Mesendoderm (in vitro differentiated cells): Measurements from ENCODE around the gene RBBP5.

Experiments
- DNase-seq: peaks from one replicate; pipeline ENCODE4 v3.0.0; 2013
- H2AK5ac ChIP-seq: 2 replicates; pipeline ENCODE4 v1.6.1; 2013; ENCODE audit warnings: low read length, inconsistent platforms
- H2BK120ac ChIP-seq: 2 replicates; pipeline ENCODE4 v1.6.1; 2013; ENCODE audit warnings: low read depth, mild to moderate bottlenecking, low read length, moderate library complexity, mixed read lengths
- H2BK15ac ChIP-seq: replicated peaks from 2 replicates; pipeline ENCODE4 v1.6.1; 2013; ENCODE audit warnings: low read depth, mild to moderate bottlenecking, moderate library complexity
- H2BK5ac ChIP-seq: 2 replicates; pipeline ENCODE4 v1.6.1; 2013; ENCODE audit warnings: low read length, inconsistent platforms
- H3K18ac ChIP-seq: 2 replicates; pipeline ENCODE4 v1.6.1; 2013; ENCODE audit warnings: mild to moderate bottlenecking, low read length, mixed read lengths
- H3K23ac ChIP-seq: one replicate; pipeline ENCODE4 v1.6.1; 2013; ENCODE audit warnings: low read length
- H3K27ac ChIP-seq: 2 replicates; pipeline ENCODE4 v1.5.1; 2013; ENCODE audit warnings: low read depth, mild to moderate bottlenecking, inconsistent platforms, low read length, moderate library complexity
- H3K27me3 ChIP-seq: 2 replicates; pipeline ENCODE4 v1.6.1; 2013; ENCODE audit warnings: low read length, control low read depth, mild to moderate bottlenecking, inconsistent platforms; ENCODE audit not compliant: insufficient read depth, poor library complexity
- H3K36me3 ChIP-seq: 2 replicates; pipeline ENCODE4 v1.6.1; 2013; ENCODE audit warnings: low read length, inconsistent platforms; ENCODE audit not compliant: control insufficient read depth, insufficient read depth
- H3K4ac ChIP-seq: one replicate; pipeline ENCODE4 v1.6.1; 2013; ENCODE audit warnings: low read depth, mild to moderate bottlenecking, low read length, moderate library complexity
- H3K4me1 ChIP-seq: 2 replicates; pipeline ENCODE4 v1.6.1; 2013; ENCODE audit warnings: low read depth, low read length, inconsistent platforms; ENCODE audit not compliant: control insufficient read depth
- H3K4me2 ChIP-seq: 2 replicates; pipeline ENCODE4 v1.6.1; 2013; ENCODE audit warnings: low read length
- H3K4me3 ChIP-seq: 2 replicates; pipeline ENCODE4 v1.5.1; 2013; ENCODE audit warnings: mild to moderate bottlenecking, low read length
- H3K56ac ChIP-seq: one replicate; pipeline ENCODE4 v1.6.1; 2013; ENCODE audit warnings: low read length
- H3K79me1 ChIP-seq: 2 replicates; pipeline ENCODE4 v1.6.1; 2013; ENCODE audit warnings: low read length, inconsistent platforms
- H3K79me2 ChIP-seq: 2 replicates; pipeline ENCODE4 v1.6.1; 2013; ENCODE audit warnings: mild to moderate bottlenecking, low read length; ENCODE audit not compliant: control insufficient read depth, insufficient read depth
- H3K9ac ChIP-seq: 2 replicates; pipeline ENCODE4 v1.6.1; 2013; ENCODE audit warnings: low read length, inconsistent platforms
- H4K5ac ChIP-seq: one replicate; pipeline ENCODE4 v1.6.1; 2013; ENCODE audit warnings: low read length
- H4K8ac ChIP-seq: one replicate; pipeline ENCODE4 v1.6.1; 2013; ENCODE audit warnings: low read depth, mild to moderate bottlenecking, control low read depth, low read length, moderate library complexity
- WGBS: extraction: QIAGEN DNeasy Blood & Tissue Kit; methylation state at CpG from one replicate; pipeline ENCODE4 v1.1.7; 2013; ENCODE audit warnings: low lambda C conversion rate, missing lambda C conversion rate; ENCODE audit not compliant: insufficient coverage; ENCODE audit errors: extremely low coverage; 5-methylcytosine and 5-hydroxymethylcytosine counted together

The RBBP5 gene

GRCh38 chr1:205056188-205056611 lies 65.6 kb downstream of the RBBP5 start:
- Histone ChIP-seq H2BK5ac (no peak overlapping the region), H3K36me3 (no peaks in the 10 kb centered on the region), H3K9ac (no peak overlapping the region), H3K79me1 (no peaks in the 10 kb centered on the region), H3K79me2 (no peaks in the 10 kb centered on the region), H2AK5ac (no peak overlapping the region), H3K18ac (no peak overlapping the region), H3K4ac (no peak overlapping the region), H4K5ac (no peak overlapping the region), H3K27me3 (no peaks in the 10 kb centered on the region), H3K4me3 (no peak overlapping the region), H3K27ac (no peak overlapping the region), H3K4me1 (no peaks in the 10 kb centered on the region), H3K23ac (no peak overlapping the region), H3K4me2 (no peak overlapping the region), H2BK15ac (no peak overlapping the region), H2BK120ac (no peak overlapping the region), H4K8ac (no peak overlapping the region), H3K56ac (no peak overlapping the region)
- no peak for DNase-seq
- WGBS = no CpG with 5 or more reads among the region's 13 CpGs

GRCh38 chr1:205054013-205054412 lies 67.8 kb downstream of the RBBP5 start:
- Histone ChIP-seq H4K8ac (no peak overlapping the region), H4K5ac (no peak overlapping the region), H3K79me2 (no peaks in the 10 kb centered on the region), H3K79me1 (no peaks in the 10 kb centered on the region), H3K4me2 (no peak overlapping the region), H2BK15ac (no peak overlapping the region), H3K27ac (no peak overlapping the region), H3K36me3 (no peaks in the 10 kb centered on the region), H2BK120ac (no peak overlapping the region), H3K4ac (no peak overlapping the region), H3K9ac (no peak overlapping the region), H3K56ac (no peak overlapping the region), H3K18ac (no peak overlapping the region), H3K23ac (no peak overlapping the region), H3K4me3 (no peak overlapping the region), H3K4me1 (no peaks in the 10 kb centered on the region), H2BK5ac (no peak overlapping the region), H3K27me3 (no peaks in the 10 kb centered on the region), H2AK5ac (no peak overlapping the region)
- no CpG with 5 or more reads among the region's 7 CpGs for WGBS
- DNase-seq = peak; percentile 29

- no peak for DNase-seq
- Histone ChIP-seq H3K56ac (no peak overlapping the region), H3K4me1 (no peaks in the 10 kb centered on the region), H4K8ac (no peak overlapping the region), H3K18ac (no peak overlapping the region), H2AK5ac (no peak overlapping the region), H3K23ac (no peak overlapping the region), H3K36me3 (no peaks in the 10 kb centered on the region), H3K27ac (no peak overlapping the region), H3K4me3 (no peak overlapping the region), H3K4me2 (no peak overlapping the region), H2BK5ac (no peak overlapping the region), H3K79me2 (no peaks in the 10 kb centered on the region), H4K5ac (no peak overlapping the region), H3K9ac (no peak overlapping the region), H3K4ac (no peak overlapping the region), H2BK120ac (no peak overlapping the region), H2BK15ac (no peak overlapping the region), H3K79me1 (no peaks in the 10 kb centered on the region), H3K27me3 (no peaks in the 10 kb centered on the region)
- WGBS = no CpG with 5 or more reads among the region's 5 CpGs
Observed at GRCh38 chr1:205053296-205053695, 68.5 kb downstream of the RBBP5 start.

GRCh38 chr1:205052690-205053089 lies 69.1 kb downstream of the RBBP5 start:
- DNase-seq = no peak
- H2BK5ac ChIP-seq = no peak overlapping the region
- no peak overlapping the region for H3K4ac ChIP-seq
- no peaks in the 10 kb centered on the region for H3K79me2 ChIP-seq
- H2BK120ac ChIP-seq = no peak overlapping the region
- no peaks in the 10 kb centered on the region for H3K27me3 ChIP-seq
- no peaks in the 10 kb centered on the region for H3K79me1 ChIP-seq
- no peak overlapping the region for H4K8ac ChIP-seq
- H3K4me2 ChIP-seq = no peak overlapping the region
- no peak overlapping the region for H4K5ac ChIP-seq
- WGBS = no CpG with 5 or more reads among the region's 11 CpGs
- no peaks in the 10 kb centered on the region for H3K4me1 ChIP-seq
- no peak overlapping the region for H3K27ac ChIP-seq
- no peak overlapping the region for H3K9ac ChIP-seq
- H3K18ac ChIP-seq = no peak overlapping the region
- H3K4me3 ChIP-seq = no peak overlapping the region
- H2BK15ac ChIP-seq = no peak overlapping the region
- H3K23ac ChIP-seq = no peak overlapping the region
- H3K36me3 ChIP-seq = no peaks in the 10 kb centered on the region
- H3K56ac ChIP-seq = no peak overlapping the region
- no peak overlapping the region for H2AK5ac ChIP-seq

GRCh38 chr1:205049479-205049878 lies 72.3 kb downstream of the RBBP5 start:
- no peak overlapping the region for H3K56ac ChIP-seq
- DNase-seq = no peak
- H3K4me1 ChIP-seq = no peaks in the 10 kb centered on the region
- no peak overlapping the region for H2AK5ac ChIP-seq
- H2BK5ac ChIP-seq = no peak overlapping the region
- no peaks in the 10 kb centered on the region for H3K36me3 ChIP-seq
- no peak overlapping the region for H3K4me2 ChIP-seq
- H3K4ac ChIP-seq = no peak overlapping the region
- H3K27ac ChIP-seq = no peak overlapping the region
- no peaks in the 10 kb centered on the region for H3K79me1 ChIP-seq
- no peak overlapping the region for H3K23ac ChIP-seq
- no peak overlapping the region for H2BK15ac ChIP-seq
- no peak overlapping the region for H3K4me3 ChIP-seq
- H3K27me3 ChIP-seq = no peaks in the 10 kb centered on the region
- H3K18ac ChIP-seq = no peak overlapping the region
- WGBS = no CpG with 5 or more reads among the region's 6 CpGs
- H4K5ac ChIP-seq = no peak overlapping the region
- no peak overlapping the region for H4K8ac ChIP-seq
- no peaks in the 10 kb centered on the region for H3K79me2 ChIP-seq
- H3K9ac ChIP-seq = no peak overlapping the region
- H2BK120ac ChIP-seq = no peak overlapping the region

GRCh38 chr1:205048382-205048781 lies 73.4 kb downstream of the RBBP5 start:
- H3K4me1 ChIP-seq = no peaks in the 10 kb centered on the region
- no peak for DNase-seq
- no peak overlapping the region for H3K4me2 ChIP-seq
- H3K9ac ChIP-seq = no peak overlapping the region
- peaks cover 2% of the 10 kb centered on the region for H3K27me3 ChIP-seq
- no peak overlapping the region for H3K23ac ChIP-seq
- H3K79me2 ChIP-seq = no peaks in the 10 kb centered on the region
- H3K36me3 ChIP-seq = no peaks in the 10 kb centered on the region
- no peaks in the 10 kb centered on the region for H3K79me1 ChIP-seq
- H2AK5ac ChIP-seq = no peak overlapping the region
- WGBS = no CpG with 5 or more reads among the region's 9 CpGs
- no peak overlapping the region for H2BK5ac ChIP-seq
- no peak overlapping the region for H4K8ac ChIP-seq
- H2BK15ac ChIP-seq = no peak overlapping the region
- no peak overlapping the region for H3K56ac ChIP-seq
- H3K4ac ChIP-seq = no peak overlapping the region
- H3K18ac ChIP-seq = no peak overlapping the region
- H3K4me3 ChIP-seq = no peak overlapping the region
- H2BK120ac ChIP-seq = no peak overlapping the region
- no peak overlapping the region for H3K27ac ChIP-seq
- no peak overlapping the region for H4K5ac ChIP-seq
